Measurements from ENCODE around the gene C1QTNF12.

Gene C1QTNF12

DNA sequence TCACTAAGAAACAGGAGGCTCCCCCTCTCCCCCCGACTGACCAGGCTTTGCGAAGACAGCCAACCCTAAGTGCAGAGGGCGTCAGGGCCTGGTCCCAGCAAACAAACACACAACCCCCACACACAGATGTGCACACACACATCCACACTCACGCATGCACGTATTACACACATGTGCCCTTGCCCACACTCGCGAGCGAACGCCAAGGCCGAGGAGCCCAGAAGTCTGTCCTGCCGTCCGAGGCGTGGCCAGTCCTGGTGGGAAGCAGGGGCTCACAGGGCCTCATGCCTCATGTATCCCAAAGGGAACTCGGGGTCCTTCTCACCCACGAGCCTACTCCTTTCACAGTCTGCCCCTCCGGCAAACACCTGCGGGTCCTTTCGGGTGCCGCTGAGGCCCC is 16.8 kb downstream of the C1QTNF12 start:
- no peak for DNase-seq

DNA sequence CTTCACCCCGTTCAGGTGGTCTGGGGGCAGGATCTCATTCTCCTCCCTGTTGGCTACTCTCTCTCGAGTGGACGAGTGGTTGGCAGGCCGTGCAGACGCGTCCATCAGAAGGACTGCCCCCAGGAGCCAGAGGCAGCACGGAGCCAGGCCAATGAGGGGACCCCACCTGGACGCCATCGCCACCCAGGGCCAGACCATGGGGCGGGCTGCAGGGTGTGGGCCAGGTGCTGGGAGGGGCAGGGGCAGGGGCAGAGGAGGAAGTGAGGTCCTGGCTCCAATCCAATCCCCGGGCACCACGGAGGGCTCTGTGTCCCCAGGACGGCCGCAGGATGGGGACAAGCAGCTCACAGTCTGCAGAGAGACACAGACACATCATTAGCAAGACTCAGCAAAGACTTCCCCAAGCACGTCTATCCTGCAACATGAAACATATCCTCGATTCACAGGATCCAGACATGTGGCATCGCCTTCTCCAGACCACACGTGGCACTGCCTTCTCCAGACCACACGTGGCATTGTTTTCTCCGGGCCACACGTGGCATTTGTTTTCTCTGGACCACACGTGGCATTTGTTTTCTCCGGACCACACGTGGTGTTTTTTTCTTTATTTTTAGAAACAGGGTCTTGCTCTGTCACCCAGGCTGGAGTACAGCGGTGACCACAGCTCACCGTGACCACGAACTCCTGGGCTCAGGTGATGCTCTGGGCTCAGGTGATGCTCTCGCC is 17.8 kb downstream of the C1QTNF12 start:
- DNase-seq, result no peak

- DNase-seq, result no peak
Measured at GRCh38 chr1:1228187-1228586, 18.3 kb downstream of the C1QTNF12 start.

- no peak for DNase-seq
Measured at GRCh38 chr1:1227386-1227785, 19.1 kb downstream of the C1QTNF12 start.

GRCh38 chr1:1226566-1227362 is 19.8 kb downstream of the C1QTNF12 start:
- no peak for DNase-seq

GRCh38 chr1:1225913-1226312 is 20.6 kb downstream of the C1QTNF12 start:
- no peak for DNase-seq

DNA sequence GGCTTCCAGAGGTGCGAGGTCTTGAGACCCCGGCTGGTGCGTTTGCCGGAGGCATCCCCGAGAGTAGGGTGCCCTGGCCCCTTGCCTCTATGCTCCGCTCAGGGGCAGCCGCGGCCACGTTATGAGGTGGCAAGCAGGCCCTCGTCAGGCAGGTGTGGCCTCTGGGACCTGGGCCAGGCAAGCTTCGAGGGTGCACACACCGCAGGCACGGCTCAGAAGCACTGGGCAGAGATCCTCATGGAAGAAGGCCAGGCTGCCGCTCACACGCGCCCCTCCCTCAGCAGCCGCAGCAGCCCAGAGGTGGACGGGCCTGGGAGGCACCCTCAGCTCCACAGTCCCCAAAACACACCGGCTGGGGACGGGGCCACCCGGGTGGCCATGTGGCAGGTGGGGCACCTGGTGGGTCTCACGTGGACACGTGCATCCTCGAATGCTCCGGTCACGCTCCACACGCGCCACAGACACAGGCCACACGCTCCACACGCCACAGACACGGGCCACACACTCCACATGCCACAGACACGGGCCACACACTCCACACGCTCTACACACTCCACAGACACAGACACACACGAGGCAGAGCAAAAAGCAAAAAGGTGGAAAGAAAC is 21.2 kb downstream of the C1QTNF12 start:
- DNase-seq, result no peak

GRCh38 chr1:1223891-1224290 is 22.6 kb downstream of the C1QTNF12 start:
- no peak for DNase-seq

- no peak for DNase-seq
Measured at GRCh38 chr1:1223321-1223720, 23.2 kb downstream of the C1QTNF12 start.

GRCh38 chr1:1222575-1223225 is 23.8 kb downstream of the C1QTNF12 start:
- DNase-seq, result no peak

DNA sequence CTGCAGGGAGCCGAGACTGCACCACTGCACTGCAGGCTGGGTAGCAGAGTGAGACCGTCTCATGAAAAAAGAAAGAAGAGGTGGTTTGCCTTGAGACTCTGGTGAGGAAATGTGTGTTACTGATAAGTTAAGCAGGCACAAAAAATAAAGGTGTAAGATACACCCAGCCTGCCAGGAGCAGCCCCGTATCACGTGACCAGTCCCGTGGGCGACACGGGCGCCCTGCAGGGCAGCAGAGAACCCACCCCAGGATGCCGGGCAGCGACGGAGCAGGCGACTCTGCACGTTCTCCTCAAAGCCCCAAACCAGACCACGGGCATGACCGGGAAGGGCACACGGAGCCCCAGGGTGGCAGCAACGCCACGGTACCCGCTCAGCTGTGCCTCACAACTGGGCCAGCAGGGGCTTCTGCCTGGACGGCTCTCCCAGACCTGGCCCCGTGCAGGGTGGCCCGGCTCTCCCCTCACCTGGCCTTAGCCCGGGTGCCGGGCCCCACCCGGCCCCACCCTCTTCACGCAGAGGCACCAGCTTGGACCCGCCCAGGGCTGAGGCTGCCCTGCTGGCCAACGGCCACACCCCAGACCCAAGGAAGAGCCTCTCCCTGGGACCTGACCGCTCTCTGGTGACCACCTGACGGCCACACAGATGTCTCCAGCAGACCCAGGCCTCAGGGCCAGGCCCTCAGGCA is 24.5 kb downstream of the C1QTNF12 start:
- DNase-seq, result no peak

- DNase-seq, result no peak
Measured at GRCh38 chr1:1220197-1220596, 26.3 kb downstream of the C1QTNF12 start.

- DNase-seq, result no peak
Measured at GRCh38 chr1:1219341-1219740, 27.2 kb downstream of the C1QTNF12 start.

DNA sequence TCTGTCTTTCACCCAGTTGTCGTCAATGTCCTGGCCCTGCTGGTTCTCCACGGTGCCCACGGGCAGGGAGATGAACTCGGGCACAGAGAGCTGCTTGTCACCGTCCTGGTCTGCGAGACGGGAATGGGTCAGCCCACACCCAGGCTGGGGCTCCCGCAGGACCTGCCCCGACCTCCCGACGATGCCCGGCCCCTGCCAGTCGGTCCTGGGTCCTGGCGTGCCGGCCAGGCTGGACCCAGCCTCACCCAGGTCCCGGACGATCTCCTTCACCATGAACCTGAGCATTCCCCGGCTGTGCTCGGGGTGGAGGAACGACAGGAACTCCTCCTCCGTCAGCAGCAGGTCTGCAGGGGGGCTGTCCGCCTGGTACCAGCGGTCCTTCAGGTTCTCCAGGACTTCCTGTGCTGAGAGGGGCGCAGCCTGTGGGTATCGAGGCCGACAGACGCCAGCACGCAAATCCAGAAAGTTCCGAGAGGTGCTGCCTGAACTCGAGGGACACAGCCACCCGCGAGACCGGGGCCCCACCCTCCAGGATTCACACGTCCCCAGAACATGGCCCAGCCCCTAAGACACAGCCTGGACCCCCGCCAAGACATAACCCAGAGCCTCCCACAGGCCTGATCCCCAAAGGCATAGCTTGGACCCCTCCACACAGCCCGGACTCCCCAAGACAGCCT is 27.9 kb downstream of the C1QTNF12 start:
- no peak for DNase-seq

DNA sequence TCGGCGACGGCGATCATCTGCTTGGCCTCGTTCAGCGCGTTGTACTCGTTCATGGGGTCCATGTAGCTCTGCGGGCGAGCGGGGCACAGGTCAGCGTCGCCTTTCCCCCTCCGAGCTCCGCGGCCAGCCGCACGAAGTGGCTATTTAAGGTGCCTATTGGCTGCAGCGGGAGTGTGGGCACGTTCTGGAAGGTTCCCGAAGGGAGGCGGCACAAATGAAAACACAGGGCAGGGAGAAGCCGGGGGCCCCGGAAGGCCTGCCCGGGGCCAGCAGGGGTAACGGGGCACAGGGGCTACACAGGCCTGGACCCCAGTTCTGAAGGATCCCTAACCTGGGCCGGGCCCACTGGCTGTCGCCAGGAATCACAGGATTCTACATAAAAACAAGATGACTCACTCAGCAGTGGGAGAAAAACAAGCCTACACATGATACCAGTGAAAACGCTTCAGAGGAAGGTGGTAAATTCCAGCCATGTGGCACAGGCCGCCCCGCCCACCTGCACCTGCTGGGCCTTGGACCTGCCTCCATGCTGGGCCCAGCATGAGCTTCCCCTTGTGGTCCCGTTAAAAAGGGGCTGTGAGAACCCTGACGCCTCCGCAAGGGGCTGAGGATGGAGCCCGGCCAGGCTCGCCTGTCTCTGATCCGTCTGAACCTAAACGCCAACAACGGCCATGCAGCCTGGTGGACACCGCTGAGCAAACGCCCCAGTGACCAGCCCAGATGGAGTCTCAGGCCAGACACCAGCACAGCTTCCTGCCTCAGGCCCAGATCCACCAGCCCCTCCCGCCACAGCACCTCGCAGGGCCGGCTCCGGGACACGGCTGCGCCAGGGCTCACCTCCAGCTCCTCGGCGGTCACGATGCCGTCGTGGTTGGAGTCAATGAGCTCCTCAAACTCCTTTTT is 28.6 kb downstream of the C1QTNF12 start:
- no peak for DNase-seq

DNA sequence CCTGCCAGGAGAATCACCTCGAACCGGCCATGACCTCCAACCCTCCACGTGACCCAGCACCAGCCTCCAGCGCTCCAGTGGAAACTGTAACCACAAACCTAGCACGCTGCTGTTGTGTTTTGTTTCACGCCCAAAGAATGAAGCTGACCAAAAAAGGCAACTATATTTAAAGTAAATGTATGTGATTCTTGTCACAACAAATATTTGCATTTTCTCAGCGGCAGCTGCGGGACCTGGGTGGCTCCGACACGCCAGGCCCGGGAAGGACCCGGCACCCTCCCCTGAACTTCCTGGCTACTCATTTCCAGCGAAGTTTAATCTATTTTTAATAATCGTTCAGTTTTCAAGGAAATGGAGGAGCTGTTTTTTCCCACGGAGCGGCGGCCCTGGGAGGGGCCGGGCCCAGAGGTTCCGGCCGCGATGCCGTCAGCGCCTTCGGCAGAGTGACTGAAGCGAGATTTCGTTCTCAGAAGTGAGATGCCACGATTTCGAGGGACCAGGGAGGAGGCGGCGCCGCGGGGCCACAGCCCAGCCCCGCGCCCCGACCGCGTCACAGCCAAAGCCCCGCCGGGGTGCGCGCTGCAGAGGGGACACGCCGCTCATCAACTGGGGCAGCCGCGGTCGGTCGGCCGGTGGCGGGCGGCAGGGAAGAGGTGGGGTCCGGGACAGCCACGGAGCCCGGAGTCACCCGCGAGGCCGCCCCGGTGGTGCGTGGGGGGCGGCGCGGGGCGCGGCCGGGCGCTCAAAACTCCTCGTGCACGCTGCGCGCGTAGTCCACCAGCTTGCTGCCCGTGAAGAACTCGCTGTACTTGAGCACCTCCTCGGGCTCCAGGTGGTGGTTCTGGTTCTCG is 29.5 kb downstream of the C1QTNF12 start:
- no peak for DNase-seq

DNA sequence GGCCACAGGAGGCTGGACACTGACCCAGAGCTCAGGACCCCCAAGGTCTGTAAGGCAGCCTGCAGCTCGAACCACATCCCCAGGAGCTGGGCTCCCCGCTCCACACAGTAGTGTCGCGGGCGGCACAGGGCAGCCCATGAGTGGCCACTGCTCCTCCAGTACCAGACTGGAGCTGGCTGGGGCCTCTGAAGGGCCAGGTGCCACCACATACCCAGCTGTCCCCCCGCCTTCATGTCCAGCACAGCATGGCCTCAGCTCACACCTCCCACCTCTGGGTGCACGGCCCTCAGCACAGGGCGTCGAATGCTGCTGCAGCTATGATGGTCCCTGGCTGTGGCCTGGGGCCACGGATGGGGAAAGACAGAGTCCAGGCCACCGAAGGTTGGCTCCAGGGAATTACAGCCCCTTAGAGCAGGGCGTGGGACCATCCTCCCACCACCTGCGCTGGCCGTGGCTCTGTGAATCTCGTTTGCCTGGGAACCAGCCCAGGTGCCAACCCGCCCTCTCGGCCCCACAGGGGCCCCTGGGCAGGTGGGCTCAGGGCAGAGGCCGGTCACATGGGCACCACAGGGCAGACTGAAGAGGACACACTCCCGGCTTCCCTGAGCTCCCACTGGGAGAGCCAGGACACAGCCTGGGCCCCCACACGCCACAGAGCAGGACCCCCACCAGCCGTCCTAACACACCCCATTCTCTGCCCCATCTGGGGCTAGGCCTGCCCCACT is 30.5 kb downstream of the C1QTNF12 start:
- DNase-seq, result no peak

DNA sequence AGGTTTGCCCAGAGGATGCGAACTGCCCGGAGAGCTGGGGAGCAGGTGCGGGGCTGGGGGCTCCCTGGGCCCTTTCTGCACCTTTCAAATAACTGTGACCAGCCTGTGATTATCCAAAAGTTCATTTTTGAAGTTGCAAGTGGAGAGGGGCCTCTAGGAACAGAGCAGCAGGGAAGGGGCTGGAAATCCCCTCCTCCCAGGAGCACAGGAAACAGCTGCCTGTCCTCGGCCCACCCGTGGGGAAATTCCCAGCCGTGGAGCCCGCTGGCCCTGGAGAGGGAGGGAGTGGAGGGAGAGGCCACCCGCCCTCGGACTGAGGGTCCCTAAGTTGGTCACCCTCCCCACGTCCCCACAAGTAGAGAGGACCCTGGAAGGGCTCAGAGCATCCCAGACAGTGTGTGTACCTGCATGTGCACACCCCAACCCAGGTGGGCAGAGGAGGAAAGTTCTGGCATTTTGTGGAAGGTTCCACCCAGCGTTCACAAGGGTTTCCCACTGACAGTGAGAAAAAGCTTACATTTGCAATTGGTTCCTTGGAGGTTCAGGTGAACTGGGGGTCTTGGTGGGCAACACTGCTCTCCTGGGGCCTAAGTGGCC is 31.3 kb downstream of the C1QTNF12 start:
- no peak for DNase-seq

All from hypothalamus (tissue), 51 donors.